Measurements from ENCODE around the gene DCLK2. TPM values are rescaled to one million over a fixed set of nuclear protein-coding genes. Genes with fewer than 3 reads are reported as not detected.

DCLK2 gene
- total and polyA plus RNA-seq, 2 of the 8 experiments (the other 6 are each of a cell fraction or from before 2014, with no cell fraction given), result 0.32 to 0.37 TPM

- no peak for TF ChIP-seq KDM4A (IDR thresholded peaks at IDR 0.05; ENCODE audit: low read depth, low read length, severe bottlenecking)
- TF ChIP-seq RBBP5 (IDR thresholded peaks at IDR 0.05; ENCODE audit: borderline replicate concordance, low read depth, low read length), result no peak
- TF ChIP-seq SUZ12 (IDR thresholded peaks at IDR 0.05; ENCODE audit: low read length), result no peak
- TF ChIP-seq, protein P1, sequence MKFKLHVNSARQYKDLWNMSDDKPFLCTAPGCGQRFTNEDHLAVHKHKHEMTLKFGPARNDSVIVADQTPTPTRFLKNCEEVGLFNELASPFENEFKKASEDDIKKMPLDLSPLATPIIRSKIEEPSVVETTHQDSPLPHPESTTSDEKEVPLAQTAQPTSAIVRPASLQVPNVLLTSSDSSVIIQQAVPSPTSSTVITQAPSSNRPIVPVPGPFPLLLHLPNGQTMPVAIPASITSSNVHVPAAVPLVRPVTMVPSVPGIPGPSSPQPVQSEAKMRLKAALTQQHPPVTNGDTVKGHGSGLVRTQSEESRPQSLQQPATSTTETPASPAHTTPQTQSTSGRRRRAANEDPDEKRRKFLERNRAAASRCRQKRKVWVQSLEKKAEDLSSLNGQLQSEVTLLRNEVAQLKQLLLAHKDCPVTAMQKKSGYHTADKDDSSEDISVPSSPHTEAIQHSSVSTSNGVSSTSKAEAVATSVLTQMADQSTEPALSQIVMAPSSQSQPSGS (IDR thresholded peaks at IDR 0.05; ENCODE audit: low read length), result no peak
Observed at GRCh38 chr4:150045410-150045809, 32.8 kb upstream of the DCLK2 start (continued).
